Measurements from ENCODE around the gene STRBP.

DNA sequence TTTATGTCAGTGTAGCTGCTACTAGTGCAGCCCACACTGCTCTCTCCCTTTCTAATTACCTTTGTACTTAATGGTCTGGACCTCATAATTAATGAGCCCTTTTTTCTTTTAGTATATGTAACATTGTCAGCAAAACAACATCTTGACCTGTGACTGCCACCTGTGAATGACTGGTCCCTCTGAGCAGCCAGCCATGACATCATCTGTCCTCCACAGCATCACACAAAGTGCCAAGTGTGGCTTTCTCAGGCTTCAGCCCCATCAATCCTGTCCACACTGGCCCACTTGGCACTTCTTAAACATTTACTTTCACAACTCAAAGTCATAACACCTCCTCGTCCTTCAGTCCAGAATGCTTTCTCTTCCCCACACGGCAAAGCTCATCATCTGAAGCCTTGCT is 130.2 kb downstream of the STRBP start:
- TF ChIP-seq, protein P1, sequence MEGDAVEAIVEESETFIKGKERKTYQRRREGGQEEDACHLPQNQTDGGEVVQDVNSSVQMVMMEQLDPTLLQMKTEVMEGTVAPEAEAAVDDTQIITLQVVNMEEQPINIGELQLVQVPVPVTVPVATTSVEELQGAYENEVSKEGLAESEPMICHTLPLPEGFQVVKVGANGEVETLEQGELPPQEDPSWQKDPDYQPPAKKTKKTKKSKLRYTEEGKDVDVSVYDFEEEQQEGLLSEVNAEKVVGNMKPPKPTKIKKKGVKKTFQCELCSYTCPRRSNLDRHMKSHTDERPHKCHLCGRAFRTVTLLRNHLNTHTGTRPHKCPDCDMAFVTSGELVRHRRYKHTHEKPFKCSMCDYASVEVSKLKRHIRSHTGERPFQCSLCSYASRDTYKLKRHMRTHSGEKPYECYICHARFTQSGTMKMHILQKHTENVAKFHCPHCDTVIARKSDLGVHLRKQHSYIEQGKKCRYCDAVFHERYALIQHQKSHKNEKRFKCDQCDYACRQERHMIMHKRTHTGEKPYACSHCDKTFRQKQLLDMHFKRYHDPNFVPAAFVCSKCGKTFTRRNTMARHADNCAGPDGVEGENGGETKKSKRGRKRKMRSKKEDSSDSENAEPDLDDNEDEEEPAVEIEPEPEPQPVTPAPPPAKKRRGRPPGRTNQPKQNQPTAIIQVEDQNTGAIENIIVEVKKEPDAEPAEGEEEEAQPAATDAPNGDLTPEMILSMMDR (IDR thresholded peaks at IDR 0.05), result no peak
- no peak for TF ChIP-seq POLR2A (IDR thresholded peaks at IDR 0.05)
